Muscle of leg (tissue), 16 donors: ENCODE data around the gene SLC51B. TPM values are rescaled to one million over a fixed set of nuclear protein-coding genes. Genes with fewer than 3 reads are reported as not detected.
"Not testable (repeated sequence)": the region's sequence is repeated elsewhere in the genome, so short reads cannot be mapped to it uniquely, and the experiment has no call there.

ENCODE experiments used
- DNase-seq: peaks from one replicate; pipeline ENCODE4 v3.0.0; 2013
- H3K27ac ChIP-seq: one replicate; pipeline ENCODE4 v1.5.1; 2013; ENCODE audit warnings: mild to moderate bottlenecking, low read length, control low read depth
- H3K27me3 ChIP-seq: one replicate; pipeline ENCODE4 v1.6.1; 2013; ENCODE audit warnings: low read length; ENCODE audit not compliant: control insufficient read depth, insufficient read depth
- H3K36me3 ChIP-seq: one replicate; pipeline ENCODE4 v1.6.1; 2013; ENCODE audit warnings: low read length; ENCODE audit not compliant: control insufficient read depth, insufficient read depth
- H3K4me1 ChIP-seq: one replicate; pipeline ENCODE4 v1.6.1; 2013; ENCODE audit warnings: low read length; ENCODE audit not compliant: control insufficient read depth, insufficient read depth
- H3K4me3 ChIP-seq: one replicate; pipeline ENCODE4 v1.5.1; 2013; ENCODE audit warnings: low read length, control low read depth
- H3K9me3 ChIP-seq: replicated peaks from 2 replicates; pipeline ENCODE4 v1.6.1; 2013; ENCODE audit warnings: low read depth, low read length; ENCODE audit not compliant: control insufficient read depth
- WGBS: methylation state at CpG from one replicate; pipeline ENCODE4 v1.1.5; 2013; ENCODE audit warnings: missing lambda C conversion rate; ENCODE audit not compliant: insufficient coverage; 5-methylcytosine and 5-hydroxymethylcytosine counted together
- long read RNA-seq, 11 donors: transcript quantifications; one replicate each; lab custom pipeline, GENCODE V29; 2026
- polyA plus RNA-seq, 8 donors: library from polyadenylated mRNA; unstranded; fragments of 120-200 nt; gene quantifications; one replicate each; pipeline versions ENCODE4 v1.2.1 to v1.2.3, GENCODE V29; 2013; ENCODE audit warnings: inconsistent platforms in 1 of 8, low replicate concordance in 1 of 8; ENCODE audit not compliant: insufficient read length in 8 of 8, insufficient read depth in 1 of 8
- total RNA-seq: library from RNA; stranded (reverse); fragments of 120-200 nt; gene quantifications from one replicate; pipeline ENCODE4 v1.2.4, GENCODE V29; 2013

The SLC51B gene
- 0.71 TPM for total RNA-seq
- 1 to 10 TPM in 7 of 8 donors, under 1 TPM in 1; 0.95 to 3.0 (median 1.6) TPM for polyA plus RNA-seq
- long read RNA-seq, donor 1, partial matches to known transcripts, result 0 of 1 reads
- long read RNA-seq, donor 1, other reads (novel, unspliced or antisense), result 0 of 1 reads
- long read RNA-seq, donor 2, result 0 reads
- long read RNA-seq, donor 3, partial matches to known transcripts, result 0 of 6 reads
- long read RNA-seq, donor 3, other reads (novel, unspliced or antisense), result 6 of 6 reads
- long read RNA-seq, donor 4, result 0 reads
- long read RNA-seq, donor 5, partial matches to known transcripts, result 51 of 52 reads
- long read RNA-seq, donor 5, other reads (novel, unspliced or antisense), result 0 of 52 reads
- long read RNA-seq, donor 6, partial matches to known transcripts, result 0 of 8 reads
- long read RNA-seq, donor 6, other reads (novel, unspliced or antisense), result 8 of 8 reads
- long read RNA-seq, donor 7, partial matches to known transcripts, result 0 of 6 reads
- long read RNA-seq, donor 7, other reads (novel, unspliced or antisense), result 5 of 6 reads
- long read RNA-seq, donor 8, result 0 reads
- long read RNA-seq, donor 9, partial matches to known transcripts, result 5 of 5 reads
- long read RNA-seq, donor 9, other reads (novel, unspliced or antisense), result 0 of 5 reads
- long read RNA-seq, donor 10, partial matches to known transcripts, result 0 of 2 reads
- long read RNA-seq, donor 10, other reads (novel, unspliced or antisense), result 0 of 2 reads
- long read RNA-seq, donor 11, result 0 reads

DNA sequence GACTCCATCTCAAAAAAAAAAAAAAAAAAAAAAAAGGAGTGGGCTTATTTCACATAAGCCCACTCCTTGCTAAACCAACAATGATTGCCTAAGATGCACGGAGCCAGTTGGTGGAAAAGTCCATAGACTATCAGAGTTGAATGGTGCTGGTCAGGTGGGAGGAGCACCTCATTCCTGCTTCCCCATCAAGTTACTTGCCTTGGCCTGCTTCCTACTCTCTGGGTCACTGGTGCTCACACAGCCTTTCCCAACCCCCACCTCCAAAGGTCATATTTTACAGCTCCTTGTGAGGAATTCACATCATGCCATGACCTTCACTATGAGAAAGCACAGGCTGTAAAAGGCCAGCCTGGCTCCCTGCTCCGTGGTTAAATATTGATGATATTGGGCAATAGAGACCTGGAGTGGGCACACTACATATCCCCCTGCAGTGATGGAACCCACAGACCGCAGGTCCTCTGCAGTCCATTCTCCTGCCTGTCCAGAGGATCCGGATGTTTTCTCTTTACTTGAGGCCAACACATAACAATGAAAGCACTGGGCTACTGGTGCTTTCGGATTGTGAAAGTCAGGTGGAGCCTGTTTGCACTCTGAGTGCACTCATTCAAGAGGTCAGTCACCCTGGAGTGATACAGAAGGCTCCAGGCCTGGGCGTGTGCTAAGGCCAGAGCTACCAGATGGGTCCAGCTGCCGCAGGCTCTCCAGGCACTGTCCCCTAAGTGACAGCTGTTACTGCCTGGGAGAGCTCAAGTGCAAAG is at the start of gene SLC51B:
SLC51B (plus strand) TSS at position 664 of the 758 bp plus-strand sequence. CDS start 4,618 bp downstream, outside the sequence.
- peak; percentile 78 for DNase-seq
- WGBS, result 57% methylated on average over 4 of the region's 7 CpGs
- Histone ChIP-seq H3K9me3 (no peaks in the 10 kb centered on the region), H3K27me3 (no peaks in the 10 kb centered on the region), H3K4me1 (peaks cover 24% of the 10 kb centered on the region), H3K4me3 (no peak within 1 kb of the TSS), H3K36me3 (no peaks in the 10 kb centered on the region), H3K27ac (peak within 1 kb of the TSS; percentile 78)

DNA sequence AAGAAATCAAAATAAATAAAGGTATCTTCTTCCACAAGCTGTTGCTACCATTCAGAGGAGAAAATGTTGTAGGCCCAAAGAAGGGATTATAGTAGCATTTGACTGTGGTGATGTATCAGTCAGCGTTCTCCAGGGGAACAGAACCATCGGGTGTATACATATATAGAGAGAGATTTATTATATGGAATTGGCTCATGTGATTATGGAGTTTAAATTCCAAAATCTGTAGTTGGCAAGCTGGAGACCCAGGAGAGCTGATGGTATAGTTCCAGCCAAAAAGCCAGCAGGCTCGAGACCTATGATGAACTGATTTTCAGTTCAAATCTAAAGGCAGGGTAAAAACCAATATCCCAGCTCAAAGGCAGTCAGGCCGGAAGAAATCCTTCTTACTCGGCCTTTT is 48.1 kb upstream of the SLC51B start:
- Histone ChIP-seq H3K27me3 (no peaks in the 10 kb centered on the region), H3K36me3 (peaks cover 2% of the 10 kb centered on the region), H3K4me3 (no peak overlapping the region), H3K27ac (no peak overlapping the region), H3K4me1 (peaks cover 5% of the 10 kb centered on the region), H3K9me3 (no peaks in the 10 kb centered on the region)
- peak; percentile 50 for DNase-seq
- 17% methylated on average over 4 of the region's 5 CpGs for WGBS

DNA sequence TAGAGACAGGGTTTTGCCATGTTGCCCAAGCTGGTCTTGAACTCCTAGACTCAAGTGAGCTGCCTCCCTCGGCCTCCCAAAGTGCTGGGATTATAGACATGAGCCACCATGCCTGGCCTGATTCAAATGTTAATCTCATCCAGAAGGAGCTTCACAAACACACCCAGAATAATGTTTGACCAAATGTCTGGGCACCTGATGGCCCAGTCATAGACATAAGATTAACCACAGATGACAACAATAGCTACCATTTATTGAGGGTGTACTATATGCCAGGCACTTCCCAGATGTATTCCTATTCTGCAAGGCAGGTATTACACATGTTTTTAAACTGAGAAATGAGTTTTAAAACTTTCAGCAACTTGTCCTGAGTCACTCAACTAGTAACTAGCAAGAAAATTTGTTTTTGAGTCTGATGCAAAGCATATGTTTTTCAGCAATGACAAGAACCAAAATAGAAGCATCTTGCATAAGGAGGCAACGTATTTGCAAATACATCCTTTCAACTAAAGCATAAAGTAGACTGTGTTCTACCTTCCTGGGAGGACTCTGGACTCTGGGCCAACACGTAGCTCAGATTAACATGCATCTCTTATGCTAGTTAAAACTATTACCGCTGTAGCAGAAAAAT is 47.3 kb upstream of the SLC51B start:
- H3K27me3 ChIP-seq, result no peaks in the 10 kb centered on the region
- WGBS, result 38% methylated on average over 2 of the region's 4 CpGs
- no peak overlapping the region for H3K27ac ChIP-seq
- H3K36me3 ChIP-seq, result peaks cover 2% of the 10 kb centered on the region
- H3K9me3 ChIP-seq, result no peaks in the 10 kb centered on the region
- peaks cover 5% of the 10 kb centered on the region for H3K4me1 ChIP-seq
- no peak overlapping the region for H3K4me3 ChIP-seq
- peak; percentile 26 for DNase-seq

DNA sequence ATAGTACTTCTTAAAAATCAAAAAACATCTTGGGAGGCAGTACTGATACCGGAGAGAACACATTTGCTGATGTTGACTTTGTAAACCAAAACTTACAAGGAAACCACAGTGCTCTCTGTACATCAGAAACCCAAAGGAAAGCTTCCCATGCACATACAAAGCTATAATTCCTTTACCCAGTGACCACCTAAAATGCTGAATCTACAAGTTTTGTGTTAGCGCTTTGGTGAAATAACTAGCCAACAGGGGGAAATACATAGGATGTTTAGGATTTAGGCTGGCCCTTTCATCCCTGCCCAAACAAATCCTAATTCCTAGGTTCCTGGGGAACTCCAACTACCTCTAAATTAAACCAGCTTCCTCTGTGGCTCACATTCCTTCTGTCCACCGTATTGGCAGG is 40.2 kb upstream of the SLC51B start:
- Histone ChIP-seq H3K36me3 (peaks cover 4% of the 10 kb centered on the region), H3K27ac (no peak overlapping the region), H3K4me3 (no peak overlapping the region), H3K9me3 (no peaks in the 10 kb centered on the region), H3K27me3 (no peaks in the 10 kb centered on the region), H3K4me1 (no peaks in the 10 kb centered on the region)
- WGBS, result 61% methylated on average over 2 of the region's 3 CpGs
- no peak for DNase-seq

DNA sequence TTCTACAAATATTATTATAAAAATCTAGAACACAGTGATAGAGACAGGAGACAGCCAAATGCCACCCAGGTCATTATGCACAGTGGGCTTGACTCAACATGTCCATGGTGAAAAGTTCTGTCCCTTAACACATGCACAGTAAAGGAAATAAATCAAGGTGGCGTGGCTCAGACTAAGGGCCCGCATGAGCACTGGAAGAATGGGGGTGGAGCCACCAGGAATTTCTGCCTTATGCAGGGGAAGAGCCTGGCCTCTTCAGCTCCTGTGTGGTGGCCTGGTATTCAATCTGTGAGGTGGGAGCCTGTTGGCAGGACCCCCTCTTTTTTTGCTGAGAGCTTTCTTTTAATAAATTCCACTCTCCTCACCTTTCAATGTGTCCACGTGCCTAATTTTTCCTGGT is 38.3 kb upstream of the SLC51B start:
- Histone ChIP-seq H3K4me1 (no peaks in the 10 kb centered on the region), H3K4me3 (no peak overlapping the region), H3K27me3 (no peaks in the 10 kb centered on the region), H3K27ac (no peak overlapping the region), H3K9me3 (no peaks in the 10 kb centered on the region), H3K36me3 (peaks cover 2% of the 10 kb centered on the region)
- DNase-seq, result no peak
- 60% methylated on average over 1 of the region's 3 CpGs for WGBS

DNA sequence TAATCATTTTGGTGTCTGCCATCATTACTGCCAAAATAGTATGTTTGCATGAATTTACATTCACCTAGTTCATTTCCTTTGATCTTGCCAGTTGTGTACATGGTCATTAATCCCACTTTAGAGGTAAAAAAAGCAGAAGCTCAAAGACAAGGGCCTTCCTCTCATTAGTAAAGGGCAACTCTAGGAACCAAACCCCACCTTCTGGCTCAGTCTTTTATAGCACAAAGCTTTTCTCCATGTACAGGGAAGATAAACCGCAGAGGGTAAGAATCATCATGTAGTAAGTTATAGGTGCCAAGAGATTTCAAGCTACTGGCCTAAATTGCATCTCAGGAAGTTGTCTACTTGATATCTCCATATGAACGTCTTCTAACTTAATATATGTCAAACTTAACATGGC is 36.2 kb upstream of the SLC51B start:
- Histone ChIP-seq H3K9me3 (peaks cover 8% of the 10 kb centered on the region), H3K27ac (no peak overlapping the region), H3K4me3 (no peak overlapping the region), H3K27me3 (no peaks in the 10 kb centered on the region), H3K36me3 (peaks cover 15% of the 10 kb centered on the region), H3K4me1 (no peaks in the 10 kb centered on the region)
- no peak for DNase-seq
- 54% methylated on average over 1 of the region's 2 CpGs for WGBS

DNA sequence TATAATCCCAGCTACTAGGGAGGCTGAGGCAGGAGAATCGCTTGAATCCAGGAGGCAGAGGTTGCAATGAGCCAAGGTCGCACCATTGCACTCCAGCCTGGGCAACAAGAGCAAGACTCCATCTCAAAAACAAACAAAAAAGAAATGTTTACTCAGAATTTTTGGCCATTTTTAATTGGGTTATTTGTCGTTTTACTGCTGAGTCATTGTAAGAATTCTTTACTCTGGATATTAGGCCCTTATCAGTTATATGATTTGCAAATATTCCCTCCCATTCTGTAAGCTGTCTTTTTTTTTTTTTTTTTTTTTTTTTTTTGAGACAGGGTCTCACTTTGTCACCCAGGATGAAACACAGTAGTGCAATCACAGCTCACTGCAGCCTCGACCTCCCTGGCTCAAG is 34.0 kb upstream of the SLC51B start:
- H3K36me3 ChIP-seq, result peaks cover 27% of the 10 kb centered on the region
- H3K4me1 ChIP-seq, H3K27me3 ChIP-seq, DNase-seq, H3K27ac ChIP-seq, H3K9me3 ChIP-seq, H3K4me3 ChIP-seq: not testable (repeated sequence)
- no CpG with 5 or more reads among the region's 4 CpGs for WGBS

DNA sequence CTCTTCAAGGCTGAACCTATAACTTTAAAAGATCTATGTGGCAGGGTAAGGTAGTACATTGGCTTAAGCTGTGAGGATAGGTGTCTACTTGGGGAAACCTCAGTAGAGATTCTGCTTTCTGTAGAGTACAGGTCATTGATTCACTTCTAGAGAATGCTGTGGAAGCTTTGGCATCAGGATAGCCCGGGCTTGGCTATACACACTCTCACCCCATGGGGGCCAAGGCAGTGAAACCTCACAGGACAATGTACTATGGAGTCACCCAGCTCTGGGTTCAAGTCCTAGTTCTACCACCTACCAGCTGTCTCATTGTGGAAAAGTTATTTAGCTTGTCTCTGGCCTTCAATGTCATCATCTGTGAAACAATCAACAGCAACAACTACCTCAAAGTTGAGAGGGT is 24.8 kb upstream of the SLC51B start:
- DNase-seq, result no peak
- no CpG with 5 or more reads among the region's 1 CpG for WGBS
- H3K4me3 ChIP-seq, result no peak overlapping the region
- H3K27me3 ChIP-seq, result no peaks in the 10 kb centered on the region
- no peak overlapping the region for H3K27ac ChIP-seq
- H3K36me3 ChIP-seq, result peaks cover 31% of the 10 kb centered on the region
- H3K9me3 ChIP-seq, result no peaks in the 10 kb centered on the region
- H3K4me1 ChIP-seq, result no peaks in the 10 kb centered on the region

DNA sequence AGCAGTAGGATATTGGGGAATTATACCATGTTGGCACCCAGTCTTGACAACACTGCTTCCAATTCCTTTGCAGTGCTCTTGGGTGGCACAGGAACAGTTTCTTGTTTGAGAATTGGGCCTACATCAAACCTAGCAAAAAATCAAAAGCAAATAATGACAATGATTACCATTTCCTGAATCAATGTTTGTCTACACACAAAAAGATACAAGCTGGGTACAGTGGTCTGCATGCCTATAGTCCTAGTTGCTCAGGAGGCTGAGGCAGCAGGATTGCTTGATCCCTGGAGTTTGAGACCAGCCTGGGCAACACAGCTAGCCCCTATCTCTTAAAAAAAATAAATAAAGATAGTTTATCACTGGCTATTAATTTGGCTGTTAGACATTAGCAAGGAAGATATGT is 23.7 kb upstream of the SLC51B start:
- Histone ChIP-seq H3K4me1 (no peaks in the 10 kb centered on the region), H3K9me3 (no peaks in the 10 kb centered on the region), H3K4me3 (no peak overlapping the region), H3K27me3 (no peaks in the 10 kb centered on the region), H3K27ac (no peak overlapping the region), H3K36me3 (peaks cover 36% of the 10 kb centered on the region)
- no peak for DNase-seq
